H9 (cell line): ENCODE data around the gene AATK. TPM values are rescaled to one million over a fixed set of nuclear protein-coding genes. Genes with fewer than 3 reads are reported as not detected.

ENCODE experiments used
- DNase-seq: peaks from one replicate; pipeline ENCODE4 v3.0.0-alpha.2; 2017
- H2AFZ ChIP-seq: one replicate; pipeline ENCODE4 v1.6.1; 2013; ENCODE audit warnings: mild to moderate bottlenecking, low read length, control low read depth, moderate library complexity
- H2AK5ac ChIP-seq: 2 replicates; pipeline ENCODE4 v1.6.1; 2013; ENCODE audit warnings: low read length, control low read depth, mixed read lengths; ENCODE audit not compliant: insufficient read length
- H2BK120ac ChIP-seq: one replicate; pipeline ENCODE4 v1.6.1; 2013; ENCODE audit warnings: low read depth, mild to moderate bottlenecking, low read length, control low read depth, inconsistent platforms; ENCODE audit not compliant: poor library complexity, severe bottlenecking
- H2BK12ac ChIP-seq: 2 replicates; pipeline ENCODE4 v1.6.1; 2013; ENCODE audit warnings: low read length, control low read depth, mixed read lengths, low read depth; ENCODE audit not compliant: insufficient read length
- H2BK15ac ChIP-seq: 2 replicates; pipeline ENCODE4 v1.6.1; 2013; ENCODE audit warnings: low read depth, low read length, control low read depth
- H2BK20ac ChIP-seq: one replicate; pipeline ENCODE4 v1.6.1; 2013; ENCODE audit warnings: low read depth, mild to moderate bottlenecking, low read length, control low read depth, inconsistent platforms; ENCODE audit not compliant: poor library complexity, severe bottlenecking
- H2BK5ac ChIP-seq: 2 replicates; pipeline ENCODE4 v1.6.1; 2013; ENCODE audit warnings: low read length, control low read depth, mixed read lengths; ENCODE audit not compliant: insufficient read length
- H3K14ac ChIP-seq: 2 replicates; pipeline ENCODE4 v1.6.1; 2013; ENCODE audit warnings: low read length, control low read depth; ENCODE audit not compliant: insufficient read depth
- H3K18ac ChIP-seq: 2 replicates; pipeline ENCODE4 v1.6.1; 2013; ENCODE audit warnings: low read depth, mild to moderate bottlenecking, mixed read lengths, low read length, control low read depth; ENCODE audit not compliant: insufficient read length
- H3K23ac ChIP-seq: 2 replicates; pipeline ENCODE4 v1.6.1; 2013; ENCODE audit warnings: low read length, control low read depth, mixed read lengths, low read depth; ENCODE audit not compliant: insufficient read length
- H3K23me2 ChIP-seq: 2 replicates; pipeline ENCODE4 v1.6.1; 2013; ENCODE audit warnings: low read depth, mild to moderate bottlenecking, mixed read lengths, low read length, control low read depth; ENCODE audit not compliant: insufficient read length, poor library complexity, severe bottlenecking
- H3K27ac ChIP-seq: 2 replicates; pipeline ENCODE4 v1.5.1; 2013; ENCODE audit warnings: low read length, control low read depth, mixed read lengths, low read depth; ENCODE audit not compliant: insufficient read length
- H3K27me3 ChIP-seq: 2 replicates; pipeline ENCODE4 v1.6.1; 2013; ENCODE audit warnings: low read length, control low read depth, inconsistent platforms; ENCODE audit not compliant: insufficient read depth
- H3K4ac ChIP-seq: 2 replicates; pipeline ENCODE4 v1.6.1; 2013; ENCODE audit warnings: low read depth, mild to moderate bottlenecking, control low read depth, inconsistent platforms, low read length, moderate library complexity
- H3K4me1 ChIP-seq: 2 replicates; pipeline ENCODE4 v1.6.1; 2013; ENCODE audit warnings: low read length, control low read depth, inconsistent platforms; ENCODE audit not compliant: insufficient read depth
- H3K4me2 ChIP-seq: 2 replicates; pipeline ENCODE4 v1.6.1; 2013; ENCODE audit warnings: low read length, control low read depth, mixed read lengths; ENCODE audit not compliant: insufficient read length, insufficient read depth
- H3K56ac ChIP-seq: 2 replicates; pipeline ENCODE4 v1.6.1; 2013; ENCODE audit warnings: low read depth, mild to moderate bottlenecking, mixed read lengths, low read length, control low read depth; ENCODE audit not compliant: insufficient read length
- H3K79me1 ChIP-seq: 2 replicates; pipeline ENCODE4 v1.6.1; 2013; ENCODE audit warnings: low read depth, mild to moderate bottlenecking, moderate library complexity, low read length, control low read depth, inconsistent platforms; ENCODE audit not compliant: insufficient read depth, poor library complexity, severe bottlenecking
- H3K79me2 ChIP-seq: 2 replicates; pipeline ENCODE4 v1.6.1; 2013; ENCODE audit warnings: low read length, control low read depth, inconsistent platforms; ENCODE audit not compliant: insufficient read depth
- H3K9ac ChIP-seq: 2 replicates; pipeline ENCODE4 v1.6.1; 2013; ENCODE audit warnings: low read length, control low read depth, mixed read lengths; ENCODE audit not compliant: insufficient read length; ENCODE audit errors: extremely low read depth
- H3K9me3 ChIP-seq: one replicate; pipeline ENCODE4 v1.6.1; 2013; ENCODE audit warnings: low read depth, low read length, inconsistent platforms; ENCODE audit not compliant: control insufficient read depth
- H3T11ph ChIP-seq: one replicate; pipeline ENCODE4 v1.6.1; 2013; ENCODE audit warnings: mild to moderate bottlenecking, low read length, control low read depth, inconsistent platforms
- H4K20me1 ChIP-seq: one replicate; pipeline ENCODE4 v1.6.1; 2013; ENCODE audit not compliant: control insufficient read depth, insufficient read length, insufficient read depth
- H4K5ac ChIP-seq: 2 replicates; pipeline ENCODE4 v1.6.1; 2013; ENCODE audit warnings: low read depth, mild to moderate bottlenecking, mixed read lengths, low read length, control low read depth; ENCODE audit not compliant: insufficient read length
- H4K8ac ChIP-seq: replicated peaks from 2 replicates; pipeline ENCODE4 v1.6.1; 2013; ENCODE audit warnings: low read length, control low read depth, mixed read lengths, low read depth; ENCODE audit not compliant: insufficient read length
- H4K91ac ChIP-seq: 2 replicates; pipeline ENCODE4 v1.6.1; 2013; ENCODE audit warnings: low read depth, mild to moderate bottlenecking, moderate library complexity, mixed read lengths, low read length, control low read depth; ENCODE audit not compliant: insufficient read length
- H3K27ac Mint-ChIP-seq, 3 experiments: 2 replicates in 2 of 3; 3 replicates in 1 of 3; pipeline ENCODE4 v1.8.0; 2020 to 2021; ENCODE audit warnings: mixed read lengths in 3 of 3, mild to moderate bottlenecking in 1 of 3, moderate library complexity in 1 of 3
- H3K27me3 Mint-ChIP-seq: 2 replicates; pipeline ENCODE4 v1.8.0; 2021; ENCODE audit warnings: low read depth, mild to moderate bottlenecking, moderate library complexity, mixed read lengths
- H3K36me3 Mint-ChIP-seq, 3 experiments: 2 replicates in 2 of 3; 3 replicates in 1 of 3; pipeline ENCODE4 v1.8.0; 2020 to 2021; ENCODE audit warnings: low read depth in 3 of 3, mixed read lengths in 3 of 3; ENCODE audit not compliant: insufficient read depth in 1 of 3
- H3K4me1 Mint-ChIP-seq, 2 experiments: 2 replicates each; pipeline ENCODE4 v1.8.0; 2020; ENCODE audit warnings: mixed read lengths in 2 of 2
- H3K4me3 Mint-ChIP-seq, 2 experiments: 2 replicates in 1 of 2; 3 replicates in 1 of 2; pipeline ENCODE4 v1.8.0; 2020 to 2021; ENCODE audit warnings: mild to moderate bottlenecking in 2 of 2, mixed read lengths in 2 of 2, moderate library complexity in 1 of 2
- H3K9me3 Mint-ChIP-seq, 2 experiments: 2 replicates in 1 of 2; 3 replicates in 1 of 2; pipeline ENCODE4 v1.8.0; 2020; ENCODE audit warnings: mild to moderate bottlenecking in 2 of 2, mixed read lengths in 2 of 2, moderate library complexity in 1 of 2
- WGBS: extraction: QIAGEN DNeasy Blood & Tissue Kit; methylation state at CpG from one replicate; pipeline ENCODE4 v1.1.7; 2013; ENCODE audit warnings: missing lambda C conversion rate, low lambda C conversion rate, mixed read lengths; ENCODE audit not compliant: insufficient read length; ENCODE audit errors: extremely low coverage; 5-methylcytosine and 5-hydroxymethylcytosine counted together
- total RNA-seq: library from RNA; stranded (reverse); gene quantifications from 2 replicates; pipeline ENCODE4 v1.2.1, GENCODE V29; 2021
- TF ChIP-seq, protein P1 (sequence below): fragments of 200-600 bp; sonication (generic); conservative IDR thresholded peaks from 3 replicates; pipeline ENCODE4 v1.8.0; 2021; ENCODE audit warnings: antibody characterized with exemption, mild to moderate bottlenecking

AATK gene
- total RNA-seq, 1 experiment from 2014 or later, result 2.4 TPM

DNA sequence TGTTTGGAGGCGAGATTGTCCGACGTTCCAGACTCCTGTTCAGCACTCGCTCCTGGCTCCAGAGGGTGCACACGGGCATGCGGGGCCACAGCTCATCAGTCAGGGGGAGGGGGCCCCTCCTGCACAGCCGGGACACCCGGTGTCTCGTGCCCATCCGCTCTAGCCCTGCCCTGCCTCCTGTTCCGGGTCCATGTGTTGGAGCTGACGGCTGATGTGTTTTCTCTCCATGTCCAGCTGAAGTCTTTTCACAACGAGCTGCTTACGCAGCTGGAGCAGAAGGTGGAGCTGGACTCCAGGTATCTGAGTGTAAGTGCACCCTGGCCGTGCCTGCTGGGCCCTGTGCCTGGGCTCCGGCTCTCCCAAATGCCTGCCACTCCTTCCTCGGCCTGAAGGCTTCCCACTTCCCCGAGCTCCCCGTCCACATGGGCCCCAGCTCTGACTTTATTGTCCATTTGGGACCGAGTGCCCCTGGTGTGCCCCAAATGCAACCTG is 80.6 kb downstream of the AATK start:
- no peak overlapping the region for H3K56ac ChIP-seq
- no peak overlapping the region for H3K27ac ChIP-seq
- no peak overlapping the region for H2BK12ac ChIP-seq
- H3K36me3 Mint-ChIP-seq, result peaks cover 0 to 10% (median 9%) of the 10 kb centered on the region in 3 experiments; a peak in 4 of 7 replicates
- H3K4me3 Mint-ChIP-seq, result no peak overlapping the region
- H3K9me3 ChIP-seq, result no peaks in the 10 kb centered on the region
- no peaks in the 10 kb centered on the region for H3K79me1 ChIP-seq
- H4K20me1 ChIP-seq, result peaks cover 3% of the 10 kb centered on the region
- H3T11ph ChIP-seq, result no peak overlapping the region
- DNase-seq, result no peak
- H3K23ac ChIP-seq, result no peak overlapping the region
- H3K4me1 Mint-ChIP-seq, result peaks cover 3 to 6% of the 10 kb centered on the region in 2 experiments
- no peak overlapping the region for H2BK5ac ChIP-seq
- H3K27me3 ChIP-seq, result no peaks in the 10 kb centered on the region
- no peaks in the 10 kb centered on the region; the same call in 1 of the 2 replicates for H3K4me1 ChIP-seq
- no peak overlapping the region for H4K5ac ChIP-seq
- H2BK20ac ChIP-seq, result no peak overlapping the region
- H3K27ac Mint-ChIP-seq, result no peak overlapping the region
- H2BK120ac ChIP-seq, result no peak overlapping the region
- no peak overlapping the region for H4K8ac ChIP-seq
- no peaks in the 10 kb centered on the region for H3K9me3 Mint-ChIP-seq
- no peak overlapping the region for H2BK15ac ChIP-seq
- no peak overlapping the region for H3K14ac ChIP-seq
- no peak overlapping the region for H3K9ac ChIP-seq
- no peaks in the 10 kb centered on the region for H3K23me2 ChIP-seq
- H3K79me2 ChIP-seq, result no peaks in the 10 kb centered on the region
- H3K4me2 ChIP-seq, result no peak overlapping the region
- no CpG with 5 or more reads among the region's 20 CpGs for WGBS
- no peak overlapping the region for H2AK5ac ChIP-seq
- H2AFZ ChIP-seq, result no peak overlapping the region
- TF ChIP-seq, protein P1, sequence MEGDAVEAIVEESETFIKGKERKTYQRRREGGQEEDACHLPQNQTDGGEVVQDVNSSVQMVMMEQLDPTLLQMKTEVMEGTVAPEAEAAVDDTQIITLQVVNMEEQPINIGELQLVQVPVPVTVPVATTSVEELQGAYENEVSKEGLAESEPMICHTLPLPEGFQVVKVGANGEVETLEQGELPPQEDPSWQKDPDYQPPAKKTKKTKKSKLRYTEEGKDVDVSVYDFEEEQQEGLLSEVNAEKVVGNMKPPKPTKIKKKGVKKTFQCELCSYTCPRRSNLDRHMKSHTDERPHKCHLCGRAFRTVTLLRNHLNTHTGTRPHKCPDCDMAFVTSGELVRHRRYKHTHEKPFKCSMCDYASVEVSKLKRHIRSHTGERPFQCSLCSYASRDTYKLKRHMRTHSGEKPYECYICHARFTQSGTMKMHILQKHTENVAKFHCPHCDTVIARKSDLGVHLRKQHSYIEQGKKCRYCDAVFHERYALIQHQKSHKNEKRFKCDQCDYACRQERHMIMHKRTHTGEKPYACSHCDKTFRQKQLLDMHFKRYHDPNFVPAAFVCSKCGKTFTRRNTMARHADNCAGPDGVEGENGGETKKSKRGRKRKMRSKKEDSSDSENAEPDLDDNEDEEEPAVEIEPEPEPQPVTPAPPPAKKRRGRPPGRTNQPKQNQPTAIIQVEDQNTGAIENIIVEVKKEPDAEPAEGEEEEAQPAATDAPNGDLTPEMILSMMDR, result no peak
- H4K91ac ChIP-seq, result no peak overlapping the region
- H3K4ac ChIP-seq, result no peak overlapping the region
- no peaks in the 10 kb centered on the region; the same call in 1 of the 2 replicates for H3K27me3 Mint-ChIP-seq
- H3K18ac ChIP-seq, result no peak overlapping the region
